Loucy (cell line): Measurements from ENCODE around the gene MED4.

Experiments used
- H2AFZ ChIP-seq: fragments of 200-600 bp; sonication (generic); 2 replicates; pipeline ENCODE4 v1.6.0; 2016; ENCODE audit warnings: antibody characterized with exemption, mild to moderate bottlenecking, low read length, moderate library complexity
- H3F3A ChIP-seq: fragments of 200-600 bp; 2 replicates; pipeline ENCODE4 v1.6.0; 2016; ENCODE audit warnings: antibody characterized with exemption, low read depth, mild to moderate bottlenecking
- H3K27me3 ChIP-seq: fragments of 200-600 bp; sonication (generic); 2 replicates; pipeline ENCODE4 v1.6.1; 2014; ENCODE audit warnings: low read length, mild to moderate bottlenecking; ENCODE audit not compliant: insufficient read depth, poor library complexity, severe bottlenecking
- H3K36me3 ChIP-seq: fragments of 200-600 bp; sonication (generic); 2 replicates; pipeline ENCODE4 v1.6.1; 2016; ENCODE audit warnings: low read length; ENCODE audit not compliant: insufficient read depth
- H3K4me1 ChIP-seq: fragments of 200-600 bp; sonication (generic); 2 replicates; pipeline ENCODE4 v1.5.1; 2014; ENCODE audit warnings: low read length, mild to moderate bottlenecking; ENCODE audit not compliant: insufficient read depth, poor library complexity, severe bottlenecking
- H3K4me2 ChIP-seq: fragments of 200-600 bp; sonication (generic); 2 replicates; pipeline ENCODE4 v1.6.0; 2014; ENCODE audit warnings: antibody characterized with exemption, low read length, low read depth, mild to moderate bottlenecking; ENCODE audit not compliant: poor library complexity, severe bottlenecking
- H3K4me3 ChIP-seq: fragments of 200-600 bp; sonication (generic); 2 replicates; pipeline ENCODE4 v1.5.1; 2014; ENCODE audit warnings: low read length, mild to moderate bottlenecking, mixed read lengths; ENCODE audit not compliant: poor library complexity, severe bottlenecking
- H3K79me2 ChIP-seq: fragments of 200-600 bp; sonication (generic); 2 replicates; pipeline ENCODE4 v1.6.1; 2014; ENCODE audit warnings: low read length; ENCODE audit not compliant: insufficient read depth
- H3K9ac ChIP-seq: fragments of 200-600 bp; sonication (generic); 2 replicates; pipeline ENCODE4 v1.6.0; 2014; ENCODE audit warnings: mild to moderate bottlenecking, low read depth, low read length, moderate library complexity; ENCODE audit not compliant: poor library complexity, severe bottlenecking
- H3K9me2 ChIP-seq: fragments of 200-600 bp; sonication (generic); replicated peaks from 2 replicates; pipeline ENCODE4 v1.6.1; 2016; ENCODE audit warnings: low read depth, low read length, mixed read lengths
- H3K9me3 ChIP-seq: fragments of 200-600 bp; sonication (generic); 2 replicates; pipeline ENCODE4 v1.6.1; 2014; ENCODE audit warnings: mild to moderate bottlenecking, antibody characterized with exemption, low read length, low read depth; ENCODE audit not compliant: insufficient read depth
- H4K20me1 ChIP-seq: fragments of 200-600 bp; sonication (generic); 2 replicates; pipeline ENCODE4 v1.6.0; 2014; ENCODE audit warnings: antibody characterized with exemption, low read length, mild to moderate bottlenecking; ENCODE audit not compliant: insufficient read depth, poor library complexity, severe bottlenecking
- EZH2phosphoT487 ChIP-seq: fragments of 200-600 bp; IDR thresholded peaks from 2 replicates; pipeline ENCODE4 v1.6.1; 2018; ENCODE audit warnings: antibody characterized with exemption, mild to moderate bottlenecking, moderate library complexity, borderline replicate concordance
- TF ChIP-seq, protein P1 (sequence below): fragments of 200-600 bp; sonication (generic); conservative IDR thresholded peaks from 2 replicates; pipeline ENCODE4 v1.5.1; 2014; ENCODE audit warnings: mild to moderate bottlenecking, antibody characterized with exemption, low read length

The MED4 gene

DNA sequence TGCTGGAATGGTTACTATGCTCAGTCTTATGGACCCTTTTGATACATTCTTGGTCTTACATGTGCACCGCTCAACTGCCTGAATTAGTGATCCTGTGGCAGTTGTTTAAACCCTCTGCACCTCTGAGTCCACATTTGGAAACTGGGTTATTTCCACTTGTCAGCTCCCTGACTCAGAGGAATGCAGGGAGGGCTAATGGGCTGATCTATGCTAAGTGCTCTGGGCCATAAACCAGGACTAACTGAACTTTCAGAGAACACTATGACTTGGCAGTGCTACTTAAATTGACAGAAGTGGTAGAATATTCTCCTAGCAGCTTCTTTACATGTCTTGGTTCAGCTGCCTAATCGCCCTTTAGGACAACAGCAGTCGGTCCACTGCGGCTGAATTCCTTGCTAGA, 26.8 kb upstream of the MED4 start:
- Histone ChIP-seq H3K9me3 (no peaks in the 10 kb centered on the region), H3K9me2 (no peaks in the 10 kb centered on the region), H3K27me3 (no peaks in the 10 kb centered on the region), H3F3A (no peaks in the 10 kb centered on the region), H3K4me1 (no peaks in the 10 kb centered on the region), H3K4me3 (no peak overlapping the region), H3K36me3 (no peaks in the 10 kb centered on the region), H3K79me2 (no peaks in the 10 kb centered on the region), H2AFZ (no peak overlapping the region; the same call in 1 of the 2 replicates), H3K4me2 (no peak overlapping the region), H3K9ac (no peak overlapping the region), H4K20me1 (no peaks in the 10 kb centered on the region)
- TF ChIP-seq, protein P1, sequence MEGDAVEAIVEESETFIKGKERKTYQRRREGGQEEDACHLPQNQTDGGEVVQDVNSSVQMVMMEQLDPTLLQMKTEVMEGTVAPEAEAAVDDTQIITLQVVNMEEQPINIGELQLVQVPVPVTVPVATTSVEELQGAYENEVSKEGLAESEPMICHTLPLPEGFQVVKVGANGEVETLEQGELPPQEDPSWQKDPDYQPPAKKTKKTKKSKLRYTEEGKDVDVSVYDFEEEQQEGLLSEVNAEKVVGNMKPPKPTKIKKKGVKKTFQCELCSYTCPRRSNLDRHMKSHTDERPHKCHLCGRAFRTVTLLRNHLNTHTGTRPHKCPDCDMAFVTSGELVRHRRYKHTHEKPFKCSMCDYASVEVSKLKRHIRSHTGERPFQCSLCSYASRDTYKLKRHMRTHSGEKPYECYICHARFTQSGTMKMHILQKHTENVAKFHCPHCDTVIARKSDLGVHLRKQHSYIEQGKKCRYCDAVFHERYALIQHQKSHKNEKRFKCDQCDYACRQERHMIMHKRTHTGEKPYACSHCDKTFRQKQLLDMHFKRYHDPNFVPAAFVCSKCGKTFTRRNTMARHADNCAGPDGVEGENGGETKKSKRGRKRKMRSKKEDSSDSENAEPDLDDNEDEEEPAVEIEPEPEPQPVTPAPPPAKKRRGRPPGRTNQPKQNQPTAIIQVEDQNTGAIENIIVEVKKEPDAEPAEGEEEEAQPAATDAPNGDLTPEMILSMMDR = no peak
- TF ChIP-seq EZH2phosphoT487 = no peak

DNA sequence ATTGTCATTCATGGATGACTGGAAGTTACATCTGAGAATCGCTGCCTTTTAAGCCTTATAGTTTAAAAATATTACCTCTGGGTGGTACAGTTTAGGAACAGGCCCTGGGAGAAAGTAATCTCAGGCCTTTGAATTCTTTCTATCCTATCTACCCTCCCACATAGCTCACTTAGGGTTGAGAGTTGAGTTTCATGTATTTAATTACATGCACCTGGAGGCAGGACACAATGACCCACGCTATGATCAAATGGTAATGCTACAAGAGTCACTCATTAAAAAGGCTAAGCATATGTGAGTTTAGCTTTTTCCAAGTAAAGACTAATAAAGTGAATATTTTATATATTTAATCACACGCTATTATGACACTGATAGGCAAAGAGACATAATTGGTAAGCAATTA, 25.3 kb upstream of the MED4 start:
- H4K20me1 ChIP-seq = no peaks in the 10 kb centered on the region
- no peak overlapping the region for H3K4me2 ChIP-seq
- H3K9me3 ChIP-seq = no peaks in the 10 kb centered on the region
- H3K4me1 ChIP-seq = no peaks in the 10 kb centered on the region
- TF ChIP-seq, protein P1 = no peak
- no peak for TF ChIP-seq EZH2phosphoT487
- H3K36me3 ChIP-seq = no peaks in the 10 kb centered on the region
- H3K9ac ChIP-seq = no peak overlapping the region
- no peaks in the 10 kb centered on the region for H3K9me2 ChIP-seq
- H3F3A ChIP-seq = no peaks in the 10 kb centered on the region
- no peak overlapping the region for H3K4me3 ChIP-seq
- H3K79me2 ChIP-seq = no peaks in the 10 kb centered on the region
- no peak overlapping the region for H2AFZ ChIP-seq
- H3K27me3 ChIP-seq = no peaks in the 10 kb centered on the region

DNA sequence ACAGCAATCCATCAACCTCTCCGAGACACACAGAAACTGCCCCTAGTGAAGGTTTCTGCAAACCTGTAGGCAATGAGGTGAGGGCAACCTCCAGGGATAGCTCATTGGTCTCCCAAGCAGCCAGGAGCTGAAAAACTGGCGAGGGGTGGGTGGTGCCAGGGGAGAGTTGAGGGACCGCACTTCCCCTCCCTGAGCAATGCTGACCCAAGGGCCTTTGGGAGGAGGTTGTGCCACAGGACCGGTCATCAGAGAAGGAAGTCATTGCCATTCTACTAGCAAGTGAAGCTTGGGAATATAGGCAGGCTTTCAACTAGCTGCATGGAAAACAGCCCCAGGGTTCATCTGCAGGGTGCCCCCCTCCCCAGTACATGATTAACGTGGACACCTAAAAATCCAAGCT, 23.1 kb upstream of the MED4 start:
- TF ChIP-seq EZH2phosphoT487 = no peak
- TF ChIP-seq, protein P1 = no peak

More for the DNA sequence above, 23.1 kb upstream of the MED4 start:
- Histone ChIP-seq H3K27me3 (no peaks in the 10 kb centered on the region), H3K4me2 (no peak overlapping the region), H4K20me1 (no peaks in the 10 kb centered on the region), H3K4me3 (no peak overlapping the region), H3K9me2 (no peaks in the 10 kb centered on the region), H3K9me3 (no peaks in the 10 kb centered on the region), H3K9ac (no peak overlapping the region), H3K4me1 (no peaks in the 10 kb centered on the region), H3F3A (no peaks in the 10 kb centered on the region), H2AFZ (no peak overlapping the region), H3K79me2 (no peaks in the 10 kb centered on the region), H3K36me3 (no peaks in the 10 kb centered on the region)
